Thyroid gland (tissue), 4 donors: ENCODE data around the gene METTL21A.

ENCODE experiments used
- POLR2A ChIP-seq, 2 donors: fragments of 450-650 bp; IDR thresholded peaks; one replicate each; pipeline ENCODE4 v1.6.1; 2017; ENCODE audit warnings: antibody characterized with exemption in 2 of 2, mild to moderate bottlenecking in 2 of 2, moderate library complexity in 1 of 2
- TF ChIP-seq, protein P1 (sequence below), 6 experiments: fragments of 200-600 bp in 3 of 6; fragments of 450-650 bp in 3 of 6; sonication (generic) in 3 of 6; IDR thresholded peaks; one replicate each; pipeline ENCODE4 v1.5.1; 2016 to 2019; ENCODE audit warnings: antibody characterized with exemption in 6 of 6, mild to moderate bottlenecking in 2 of 6, inconsistent platforms in 1 of 6, moderate library complexity in 1 of 6

DNA sequence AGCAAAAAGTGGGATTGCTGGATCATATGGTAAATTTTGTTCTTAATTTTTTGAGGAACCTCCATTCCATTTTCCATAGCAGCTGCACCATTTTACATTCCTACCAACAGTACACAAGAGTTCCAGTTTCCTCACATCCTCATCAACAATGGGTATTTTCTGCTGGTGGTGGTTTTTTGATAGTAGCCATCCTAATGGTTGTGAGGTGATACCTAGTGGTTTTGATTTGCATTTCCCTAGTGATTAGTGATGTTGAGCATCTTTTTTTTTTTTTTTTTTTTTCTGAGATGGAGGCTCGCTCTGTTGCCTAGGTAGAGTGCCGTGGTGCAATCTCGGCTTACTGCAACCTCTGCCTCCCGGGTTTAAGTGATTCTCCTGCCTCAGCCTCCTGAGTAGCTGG lies 30.5 kb downstream of the METTL21A start:
- TF ChIP-seq, protein P1, sequence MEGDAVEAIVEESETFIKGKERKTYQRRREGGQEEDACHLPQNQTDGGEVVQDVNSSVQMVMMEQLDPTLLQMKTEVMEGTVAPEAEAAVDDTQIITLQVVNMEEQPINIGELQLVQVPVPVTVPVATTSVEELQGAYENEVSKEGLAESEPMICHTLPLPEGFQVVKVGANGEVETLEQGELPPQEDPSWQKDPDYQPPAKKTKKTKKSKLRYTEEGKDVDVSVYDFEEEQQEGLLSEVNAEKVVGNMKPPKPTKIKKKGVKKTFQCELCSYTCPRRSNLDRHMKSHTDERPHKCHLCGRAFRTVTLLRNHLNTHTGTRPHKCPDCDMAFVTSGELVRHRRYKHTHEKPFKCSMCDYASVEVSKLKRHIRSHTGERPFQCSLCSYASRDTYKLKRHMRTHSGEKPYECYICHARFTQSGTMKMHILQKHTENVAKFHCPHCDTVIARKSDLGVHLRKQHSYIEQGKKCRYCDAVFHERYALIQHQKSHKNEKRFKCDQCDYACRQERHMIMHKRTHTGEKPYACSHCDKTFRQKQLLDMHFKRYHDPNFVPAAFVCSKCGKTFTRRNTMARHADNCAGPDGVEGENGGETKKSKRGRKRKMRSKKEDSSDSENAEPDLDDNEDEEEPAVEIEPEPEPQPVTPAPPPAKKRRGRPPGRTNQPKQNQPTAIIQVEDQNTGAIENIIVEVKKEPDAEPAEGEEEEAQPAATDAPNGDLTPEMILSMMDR (IDR thresholded peaks at IDR 0.05): no peak
- TF ChIP-seq POLR2A (IDR thresholded peaks at IDR 0.05): no peak
